Tibial artery (tissue), 4 donors: Measurements from ENCODE around the gene CFHR4.
"Not testable (repeated sequence)": the region's sequence is repeated elsewhere in the genome, so short reads cannot be mapped to it uniquely, and the experiment has no call there.

Experiments used
- DNase-seq, 2 donors: peaks; one replicate each; pipeline ENCODE4 v3.0.0-alpha.2; 2019
- H3K27ac ChIP-seq, 2 donors: fragments of 200-600 bp; sonication (generic) in 1 of 2; 1 replicate in 1 of 2; 2 replicates in 1 of 2; pipeline ENCODE4 v1.5.1; 2018 to 2019; ENCODE audit warnings: mild to moderate bottlenecking in 1 of 2
- H3K27me3 ChIP-seq, 2 donors: fragments of 200-600 bp; sonication (generic) in 1 of 2; one replicate each; pipeline versions ENCODE4 v1.5.1 to v1.6.0; 2016 to 2019
- H3K36me3 ChIP-seq, 3 donors: fragments of 200-600 bp; sonication (generic) in 2 of 3; one replicate each; pipeline ENCODE4 v1.5.1; 2016 to 2019; ENCODE audit warnings: mild to moderate bottlenecking in 2 of 3
- H3K4me1 ChIP-seq, 4 donors: fragments of 200-600 bp; sonication (generic) in 2 of 4; 1 replicate in 3 of 4; 2 replicates in 1 of 4; pipeline ENCODE4 v1.5.1; 2016 to 2019
- H3K4me3 ChIP-seq, 2 donors: fragments of 200-600 bp; sonication (generic) in 1 of 2; 1 replicate in 1 of 2; 2 replicates in 1 of 2; pipeline ENCODE4 v1.5.1; 2018 to 2019; ENCODE audit warnings: mild to moderate bottlenecking in 2 of 2
- H3K9me3 ChIP-seq, 3 donors: fragments of 200-600 bp; sonication (generic) in 1 of 3; one replicate each; pipeline ENCODE4 v1.5.1; 2016 to 2019
- intact Hi-C: fragments of 100-400 bp; cut with DNase I; formaldehyde crosslinking; loops from one replicate; pipeline ENCODE4 v1.15.0; 2023; ENCODE audit warnings: low total_unique reads
- TF ChIP-seq, protein P1 (sequence below), 2 experiments: fragments of 200-600 bp in 1 of 2; fragments of 450-650 bp in 1 of 2; IDR thresholded peaks; one replicate each; pipeline ENCODE4 v1.5.1; 2017 to 2019; ENCODE audit warnings: antibody characterized with exemption in 2 of 2, mild to moderate bottlenecking in 1 of 2, moderate library complexity in 1 of 2

Gene CFHR4

GRCh38 chr1:196887515-196888239 is at the start of gene CFHR4:
CFHR4 (plus strand) TSS chr1:196888052; CDS start chr1:196888151, 99 bp downstream.
- Histone ChIP-seq H3K4me3 (no peak within 1 kb of the TSS), H3K27me3 (no peaks in the 10 kb centered on the region), H3K27ac (no peak within 1 kb of the TSS), H3K36me3 (no peaks in the 10 kb centered on the region), H3K4me1 (no peaks in the 10 kb centered on the region), H3K9me3 (no peaks in the 10 kb centered on the region)
- TF ChIP-seq, protein P1, sequence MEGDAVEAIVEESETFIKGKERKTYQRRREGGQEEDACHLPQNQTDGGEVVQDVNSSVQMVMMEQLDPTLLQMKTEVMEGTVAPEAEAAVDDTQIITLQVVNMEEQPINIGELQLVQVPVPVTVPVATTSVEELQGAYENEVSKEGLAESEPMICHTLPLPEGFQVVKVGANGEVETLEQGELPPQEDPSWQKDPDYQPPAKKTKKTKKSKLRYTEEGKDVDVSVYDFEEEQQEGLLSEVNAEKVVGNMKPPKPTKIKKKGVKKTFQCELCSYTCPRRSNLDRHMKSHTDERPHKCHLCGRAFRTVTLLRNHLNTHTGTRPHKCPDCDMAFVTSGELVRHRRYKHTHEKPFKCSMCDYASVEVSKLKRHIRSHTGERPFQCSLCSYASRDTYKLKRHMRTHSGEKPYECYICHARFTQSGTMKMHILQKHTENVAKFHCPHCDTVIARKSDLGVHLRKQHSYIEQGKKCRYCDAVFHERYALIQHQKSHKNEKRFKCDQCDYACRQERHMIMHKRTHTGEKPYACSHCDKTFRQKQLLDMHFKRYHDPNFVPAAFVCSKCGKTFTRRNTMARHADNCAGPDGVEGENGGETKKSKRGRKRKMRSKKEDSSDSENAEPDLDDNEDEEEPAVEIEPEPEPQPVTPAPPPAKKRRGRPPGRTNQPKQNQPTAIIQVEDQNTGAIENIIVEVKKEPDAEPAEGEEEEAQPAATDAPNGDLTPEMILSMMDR (IDR thresholded peaks at IDR 0.05), result no peak
- intact Hi-C loops, result no loop called here
- DNase-seq, result no peak

GRCh38 chr1:196849613-196850492 is 38.0 kb upstream of the CFHR4 start:
- H3K36me3 ChIP-seq, H3K27me3 ChIP-seq, DNase-seq, intact Hi-C loops, H3K4me3 ChIP-seq, H3K27ac ChIP-seq, H3K4me1 ChIP-seq, H3K9me3 ChIP-seq: not testable (repeated sequence)

- DNase-seq, result no peak
- Histone ChIP-seq H3K36me3 (no peaks in the 10 kb centered on the region), H3K27me3 (no peaks in the 10 kb centered on the region), H3K4me1 (no peaks in the 10 kb centered on the region), H3K9me3 (no peaks in the 10 kb centered on the region), H3K27ac (no peak overlapping the region), H3K4me3 (no peak overlapping the region)
- TF ChIP-seq, protein P1 (IDR thresholded peaks at IDR 0.05), result no peak
- intact Hi-C loops, result no loop called here
Measured at GRCh38 chr1:196856053-196856452, 31.8 kb upstream of the CFHR4 start.

- no peaks in the 10 kb centered on the region for H3K36me3 ChIP-seq
- H3K27ac ChIP-seq, result no peak overlapping the region
- TF ChIP-seq, protein P1 (IDR thresholded peaks at IDR 0.05), result no peak
- H3K4me3 ChIP-seq, result no peak overlapping the region
- no peak for DNase-seq
- no peaks in the 10 kb centered on the region for H3K9me3 ChIP-seq
- H3K27me3 ChIP-seq, result no peaks in the 10 kb centered on the region
- H3K4me1 ChIP-seq, result no peaks in the 10 kb centered on the region
- intact Hi-C loops, result no loop called here
Measured at GRCh38 chr1:196857188-196857587, 30.7 kb upstream of the CFHR4 start.

DNA sequence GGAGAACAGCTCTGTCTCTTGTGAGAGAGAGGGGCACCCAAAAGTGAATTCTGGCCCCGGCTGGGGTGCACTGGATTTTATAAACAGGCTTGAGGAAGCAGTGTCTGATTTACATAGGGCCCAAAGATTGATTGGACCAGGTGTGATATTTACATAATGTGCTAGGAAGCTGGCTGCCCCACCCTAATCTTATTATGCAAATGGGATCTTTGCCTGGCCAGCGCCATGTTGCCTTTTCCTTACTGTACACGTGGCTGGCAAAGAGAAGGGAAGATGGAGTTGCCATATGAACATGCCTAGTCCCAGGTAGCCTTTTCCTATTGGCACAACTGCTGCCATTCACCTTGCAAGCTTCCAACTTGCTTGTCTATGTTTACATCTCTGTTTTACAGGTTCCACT is 29.0 kb upstream of the CFHR4 start:
- H3K9me3 ChIP-seq, result no peaks in the 10 kb centered on the region
- intact Hi-C loops, result no loop called here
- no peak for DNase-seq
- H3K36me3 ChIP-seq, result no peaks in the 10 kb centered on the region
- H3K4me1 ChIP-seq, result no peaks in the 10 kb centered on the region
- H3K4me3 ChIP-seq, result no peak overlapping the region
- no peak overlapping the region for H3K27ac ChIP-seq
- no peaks in the 10 kb centered on the region for H3K27me3 ChIP-seq
- TF ChIP-seq, protein P1 (IDR thresholded peaks at IDR 0.05), result no peak

GRCh38 chr1:196860323-196860884 is 27.4 kb upstream of the CFHR4 start:
- intact Hi-C loops, result no loop called here
- Histone ChIP-seq H3K27ac (no peak overlapping the region), H3K9me3 (no peaks in the 10 kb centered on the region), H3K4me1 (no peaks in the 10 kb centered on the region), H3K4me3 (no peak overlapping the region), H3K36me3 (no peaks in the 10 kb centered on the region), H3K27me3 (no peaks in the 10 kb centered on the region)
- TF ChIP-seq, protein P1 (IDR thresholded peaks at IDR 0.05), result no peak
- DNase-seq, result no peak
